GM21381 (cell line): ENCODE data around the gene IDUA.
A peak's percentile ranks its signal among the peaks of the same experiment; 100 is the strongest.
"Not testable (repeated sequence)": the region's sequence is repeated elsewhere in the genome, so short reads cannot be mapped to it uniquely, and the experiment has no call there.

ENCODE experiments used
- ATAC-seq: cut with Tn5 transposase; IDR thresholded peaks from one replicate; pipeline ENCODE4 v1.9.1; 2021; ENCODE audit warnings: mild to moderate bottlenecking, moderate library complexity; ENCODE audit not compliant: unreplicated experiment

IDUA gene

GRCh38 chr4:999240-999863 lies 12.5 kb downstream of the IDUA start:
- not testable (repeated sequence) for ATAC-seq

GRCh38 chr4:999882-1000425 lies 13.1 kb downstream of the IDUA start:
- ATAC-seq, result no peak

GRCh38 chr4:1000686-1001260 lies 13.9 kb downstream of the IDUA start:
- no peak for ATAC-seq

DNA sequence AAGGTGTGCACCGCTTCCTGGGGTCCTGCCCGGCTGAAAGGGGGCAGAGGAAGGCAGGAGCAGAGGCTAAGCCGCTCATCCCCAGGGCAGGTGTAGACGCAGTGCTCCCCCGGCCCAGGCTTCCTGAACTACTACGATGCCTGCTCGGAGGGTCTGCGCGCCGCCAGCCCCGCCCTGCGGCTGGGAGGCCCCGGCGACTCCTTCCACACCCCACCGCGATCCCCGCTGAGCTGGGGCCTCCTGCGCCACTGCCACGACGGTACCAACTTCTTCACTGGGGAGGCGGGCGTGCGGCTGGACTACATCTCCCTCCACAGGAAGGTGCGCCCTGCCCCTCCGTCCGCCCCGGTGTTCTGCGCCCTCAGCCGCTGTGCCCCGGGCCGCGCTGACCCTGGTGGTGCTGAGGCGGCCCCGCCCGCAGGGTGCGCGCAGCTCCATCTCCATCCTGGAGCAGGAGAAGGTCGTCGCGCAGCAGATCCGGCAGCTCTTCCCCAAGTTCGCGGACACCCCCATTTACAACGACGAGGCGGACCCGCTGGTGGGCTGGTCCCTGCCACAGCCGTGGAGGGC lies 14.8 kb downstream of the IDUA start:
- ATAC-seq, result no peak

- ATAC-seq, result no peak
Observed at GRCh38 chr4:1002131-1002630, 15.3 kb downstream of the IDUA start.

GRCh38 chr4:1002631-1003251 lies 15.9 kb downstream of the IDUA start:
- no peak for ATAC-seq

DNA sequence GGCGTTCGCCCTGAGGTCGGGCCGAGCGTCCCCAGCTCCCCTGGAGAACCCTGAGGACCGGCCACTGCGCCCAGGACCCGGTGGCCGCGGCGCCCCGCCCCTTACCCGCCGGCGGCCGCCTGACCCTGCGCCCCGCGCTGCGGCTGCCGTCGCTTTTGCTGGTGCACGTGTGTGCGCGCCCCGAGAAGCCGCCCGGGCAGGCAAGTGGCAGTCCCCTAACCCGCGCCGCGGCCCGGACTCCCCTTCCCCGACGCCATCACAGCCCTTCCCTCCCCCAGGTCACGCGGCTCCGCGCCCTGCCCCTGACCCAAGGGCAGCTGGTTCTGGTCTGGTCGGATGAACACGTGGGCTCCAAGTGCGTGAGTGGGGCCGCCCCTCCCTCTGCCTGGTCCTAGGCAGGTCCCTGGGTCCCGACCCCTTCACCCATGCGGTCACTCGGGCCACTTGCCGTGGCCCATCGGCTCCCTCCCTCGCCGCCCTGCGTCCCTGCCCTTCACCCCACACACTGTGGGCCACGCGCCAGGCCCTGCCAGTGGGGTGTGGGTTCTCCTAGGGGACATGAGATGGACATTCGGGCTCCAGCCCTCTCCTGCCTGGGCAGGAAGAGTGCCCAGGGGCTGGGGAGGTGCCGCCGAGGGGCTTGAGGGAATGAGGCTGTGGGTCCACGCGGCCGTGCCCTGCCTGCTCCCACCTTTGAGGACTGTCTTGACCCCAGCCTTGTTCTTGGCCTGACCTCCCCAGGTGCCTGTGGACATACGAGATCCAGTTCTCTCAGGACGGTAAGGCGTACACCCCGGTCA lies 16.6 kb downstream of the IDUA start:
- no peak for ATAC-seq

DNA sequence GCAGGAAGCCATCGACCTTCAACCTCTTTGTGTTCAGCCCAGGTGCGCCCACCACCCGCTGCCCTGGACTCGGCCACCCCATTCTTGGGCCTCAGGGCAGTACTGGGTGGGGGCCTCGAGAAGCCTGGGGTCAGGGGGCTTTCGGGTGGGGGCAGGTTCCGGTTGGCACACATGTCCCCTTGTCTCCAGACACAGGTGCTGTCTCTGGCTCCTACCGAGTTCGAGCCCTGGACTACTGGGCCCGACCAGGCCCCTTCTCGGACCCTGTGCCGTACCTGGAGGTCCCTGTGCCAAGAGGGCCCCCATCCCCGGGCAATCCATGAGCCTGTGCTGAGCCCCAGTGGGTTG lies 17.2 kb downstream of the IDUA start:
- no peak for ATAC-seq

- no peak for ATAC-seq
Observed at GRCh38 chr4:1004557-1005485, 18.0 kb downstream of the IDUA start.

DNA sequence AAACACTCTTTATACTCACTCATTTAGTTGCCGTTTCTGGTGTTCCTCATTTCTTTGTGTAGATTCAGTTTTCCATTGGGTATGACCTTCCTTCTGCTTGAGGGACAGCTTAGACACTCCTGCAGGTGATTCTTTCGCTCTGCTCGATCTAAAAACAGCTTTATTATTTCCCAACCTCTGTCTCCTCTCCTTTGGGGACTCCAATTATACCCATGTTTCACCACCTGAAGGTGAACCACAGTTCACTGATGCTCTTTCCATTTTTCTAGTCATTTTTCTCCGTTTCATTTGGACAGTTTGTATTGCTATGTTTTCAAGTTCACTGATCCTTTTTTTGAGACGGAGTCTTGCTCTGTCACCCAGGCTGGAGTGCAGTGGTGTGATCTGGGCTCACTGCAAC lies 20.0 kb downstream of the IDUA start:
- no peak for ATAC-seq

DNA sequence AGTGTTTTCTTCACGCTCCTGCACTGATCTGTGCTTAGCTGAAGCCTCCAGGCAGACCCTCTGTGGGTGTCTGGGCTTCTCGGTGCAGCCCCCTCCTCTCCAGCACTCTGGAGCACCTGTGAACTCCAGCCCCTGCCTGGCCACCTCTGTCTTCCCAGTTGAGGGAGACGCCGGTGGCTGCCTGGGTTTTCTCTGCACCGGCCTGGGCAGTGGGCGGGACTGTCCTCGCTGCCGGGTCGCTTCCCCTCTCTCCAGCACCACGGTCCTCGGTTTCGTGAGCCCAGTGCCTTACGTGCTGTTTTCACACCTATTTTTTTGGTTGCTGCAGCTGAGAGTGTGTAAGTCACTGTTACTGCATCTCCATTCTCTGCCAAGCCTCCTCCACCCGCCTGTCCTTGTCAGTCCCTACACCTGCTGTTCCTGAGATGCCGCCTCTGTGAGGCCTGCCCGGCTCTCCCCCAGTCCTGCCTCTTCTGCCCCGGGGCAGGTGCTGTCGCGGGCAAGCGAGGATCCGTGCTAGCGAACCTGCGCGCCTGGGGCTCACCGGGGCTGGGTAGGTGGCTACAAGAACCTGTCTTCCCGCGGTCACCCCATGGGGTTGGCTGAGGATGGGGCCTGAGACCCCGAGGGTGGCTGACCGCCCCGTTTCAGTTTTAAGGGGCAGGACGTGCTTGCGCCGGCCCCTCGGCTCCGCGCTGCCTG lies 22.1 kb downstream of the IDUA start:
- ATAC-seq, result peak; percentile 1

DNA sequence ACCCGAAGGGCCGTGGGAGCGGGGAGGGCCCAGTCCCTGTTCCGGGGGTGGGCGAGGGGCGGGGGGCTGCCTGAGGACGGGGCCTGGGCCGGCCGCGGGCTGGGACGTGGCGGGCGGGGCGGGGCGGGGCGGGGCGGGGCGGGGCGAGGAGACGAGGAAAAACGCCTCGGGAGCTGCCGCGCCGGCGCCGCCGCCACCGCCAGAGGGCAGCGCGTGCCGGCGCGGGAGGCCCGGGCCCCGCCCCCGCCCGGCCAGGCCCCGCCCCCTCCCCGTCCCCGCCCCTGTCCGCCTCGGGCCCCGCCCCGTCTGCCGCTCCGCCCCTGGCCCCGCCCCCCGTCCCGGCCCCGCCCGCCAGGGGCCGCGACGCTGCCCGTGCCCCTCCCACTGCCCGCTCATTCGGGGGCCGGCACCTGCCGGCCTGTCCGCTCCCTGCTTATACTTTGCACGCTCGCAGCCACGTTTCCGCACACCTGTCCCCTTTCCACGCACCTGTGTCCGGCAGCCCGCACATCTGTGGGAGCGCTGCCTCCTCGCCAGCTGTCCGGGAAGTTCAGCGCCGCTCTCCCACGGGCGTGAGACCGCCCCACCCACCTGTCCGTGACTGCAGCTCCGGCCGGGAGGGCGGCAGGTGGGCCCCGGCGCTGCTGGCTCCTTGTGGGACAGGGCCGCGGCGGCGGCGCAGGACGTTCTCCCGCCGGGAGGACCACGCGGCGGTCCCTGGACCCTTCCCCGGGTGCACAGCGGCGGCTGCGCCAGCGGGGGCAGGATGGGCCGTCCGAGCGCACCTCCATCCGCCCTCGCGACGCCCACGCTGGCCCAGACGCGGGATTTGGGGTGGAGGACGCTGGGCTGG lies 22.9 kb downstream of the IDUA start:
- ATAC-seq, result peak; percentile 51

GRCh38 chr4:1010395-1011021 lies 23.7 kb downstream of the IDUA start:
- no peak for ATAC-seq

- ATAC-seq, result peak; percentile 37
Observed at GRCh38 chr4:1011022-1011665, 24.3 kb downstream of the IDUA start, which contains the start of gene FGFRL1. Gene FGFRL1, plus strand, starts transcription at chr4:1011626. Its CDS starts 860 bp downstream, at chr4:1012486.

GRCh38 chr4:1011666-1012033 lies 24.8 kb downstream of the IDUA start:
- ATAC-seq, result peak; percentile 2

GRCh38 chr4:1012034-1012739 lies 25.3 kb downstream of the IDUA start:
- ATAC-seq, result no peak
